Sigmoid colon (tissue), 3 donors: ENCODE data around the gene THSD7A.

Source experiments
- CTCF ChIP-seq, 4 experiments: fragments of 450-650 bp in 3 of 4; fragments of 200-600 bp in 1 of 4; IDR thresholded peaks; one replicate each; pipeline ENCODE4 v1.5.1; 2016 to 2019; ENCODE audit warnings: antibody characterized with exemption in 4 of 4, mild to moderate bottlenecking in 3 of 4, moderate library complexity in 2 of 4
- POLR2A ChIP-seq, 2 donors: fragments of 450-650 bp; IDR thresholded peaks; one replicate each; pipeline ENCODE4 v1.6.1; 2016; ENCODE audit warnings: antibody characterized with exemption in 2 of 2, mild to moderate bottlenecking in 2 of 2, moderate library complexity in 2 of 2

- TF ChIP-seq CTCF (IDR thresholded peaks at IDR 0.05) (no peak), POLR2A (IDR thresholded peaks at IDR 0.05) (no peak)
These were observed 280.5 kb downstream of the THSD7A start for GRCh38 chr7:11551470-11551869.
